ENCODE data around the gene TBCD. TPM values are rescaled to one million over a fixed set of nuclear protein-coding genes. Genes with fewer than 3 reads are reported as not detected.

TBCD gene
- total and polyA plus RNA-seq, 2 donors (not counting 1 experiment from before 2014, with no cell fraction given) = 22.1 to 36.7 TPM

DNA sequence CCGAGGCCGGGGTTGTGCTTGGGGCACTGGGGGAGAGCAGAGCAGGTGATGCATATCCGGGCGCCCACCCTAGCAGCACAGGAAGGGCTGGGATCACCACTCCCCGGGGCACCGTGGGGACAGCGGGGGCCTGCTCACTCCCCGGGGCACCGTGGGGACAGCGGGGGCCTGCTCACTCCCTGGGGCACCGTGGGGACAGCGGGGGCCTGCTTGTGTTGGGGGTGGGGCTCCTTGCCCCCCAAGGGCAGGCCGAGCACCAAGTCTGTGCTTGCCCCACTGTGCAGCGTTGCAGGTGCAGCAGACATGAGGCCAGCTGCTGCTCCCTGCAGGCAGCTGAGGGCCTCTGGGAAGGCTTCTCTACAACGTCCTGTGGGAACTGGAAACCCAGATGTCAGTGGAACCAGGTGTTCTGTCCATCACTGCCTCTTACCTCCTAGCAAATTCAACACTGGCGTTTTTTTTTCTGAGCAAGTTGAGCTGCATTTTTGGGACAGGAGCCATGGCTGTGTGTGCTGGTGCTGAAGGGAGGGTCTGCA lies 112.9 kb downstream of the TBCD start:
- H3K4me2 ChIP-seq (ENCODE audit: extremely low read depth, insufficient read depth, low read length) = no peak overlapping the region
- H3K4me1 ChIP-seq (ENCODE audit: control insufficient read depth, extremely low read depth, insufficient read depth, low read length) = peaks cover 16% of the 10 kb centered on the region
- H3K9me3 ChIP-seq (ENCODE audit: control insufficient read depth, insufficient read depth, low read depth, low read length) = no peaks in the 10 kb centered on the region
- no peaks in the 10 kb centered on the region for H3K36me3 ChIP-seq (ENCODE audit: control insufficient read depth, insufficient read depth, low read length)
- no peak overlapping the region for H3K9ac ChIP-seq (ENCODE audit: insufficient read depth, low read length)
- no peaks in the 10 kb centered on the region for H4K20me1 ChIP-seq (ENCODE audit: control insufficient read depth, extremely low read depth, insufficient read depth, low read length)
- H2AFZ ChIP-seq (ENCODE audit: low read length) = no peak overlapping the region
- no peaks in the 10 kb centered on the region for H3K79me2 ChIP-seq (ENCODE audit: control insufficient read depth, insufficient read depth, low read length)
- no peak overlapping the region for H3K4me3 ChIP-seq (replicated peaks in 1 of 4; ENCODE audit: control extremely low read depth in 1 of 4, insufficient read depth in 1 of 4, low read depth in 3 of 4, low read length in 4 of 4)
- H3K27ac ChIP-seq (ENCODE audit: insufficient read depth, low read length) = no peak overlapping the region
- no peak for DNase-seq (ENCODE audit: low read depth in 2 of 2)
- TF ChIP-seq EZH2 (IDR thresholded peaks at IDR 0.05; ENCODE audit: low read length, missing control alignments) = no peak
- no peak for TF ChIP-seq CTCF (conservative IDR thresholded peaks at IDR 0.05 in 1 of 2, IDR thresholded peaks at IDR 0.05 in 1 of 2; ENCODE audit: low read depth in 1 of 2, low read length in 2 of 2)
- no peaks in the 10 kb centered on the region for H3K27me3 ChIP-seq (ENCODE audit: control insufficient read depth, insufficient read depth, low read length)

DNA sequence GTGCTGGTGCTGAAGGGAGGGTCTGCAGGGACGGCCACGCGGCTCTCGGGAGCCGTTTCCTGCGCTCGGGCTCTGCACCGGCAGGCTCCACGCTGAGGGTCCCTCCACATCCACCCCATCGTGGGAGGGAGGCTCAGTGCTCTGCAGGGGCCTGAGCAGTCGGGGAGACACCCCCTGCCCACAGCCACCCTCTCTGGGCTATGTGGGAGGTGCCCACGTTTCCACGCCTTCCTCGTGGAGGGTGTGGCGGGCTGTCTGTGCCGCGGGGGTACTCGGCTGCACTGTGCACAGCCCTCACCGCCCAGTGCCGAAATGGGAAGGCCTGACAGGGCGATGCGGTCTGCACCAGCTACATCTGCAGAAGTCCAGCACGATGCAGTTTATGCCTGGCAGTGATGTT lies 113.4 kb downstream of the TBCD start:
- no peaks in the 10 kb centered on the region for H3K36me3 ChIP-seq (ENCODE audit: control insufficient read depth, insufficient read depth, low read length)
- no peak overlapping the region for H3K9ac ChIP-seq (ENCODE audit: insufficient read depth, low read length)
- H2AFZ ChIP-seq (ENCODE audit: low read length) = no peak overlapping the region
- no peak overlapping the region for H3K4me2 ChIP-seq (ENCODE audit: extremely low read depth, insufficient read depth, low read length)
- H4K20me1 ChIP-seq (ENCODE audit: control insufficient read depth, extremely low read depth, insufficient read depth, low read length) = no peaks in the 10 kb centered on the region
- DNase-seq (ENCODE audit: low read depth in 2 of 2) = no peak
- H3K27me3 ChIP-seq (ENCODE audit: control insufficient read depth, insufficient read depth, low read length) = no peaks in the 10 kb centered on the region
- no peaks in the 10 kb centered on the region for H3K9me3 ChIP-seq (ENCODE audit: control insufficient read depth, insufficient read depth, low read depth, low read length)
- TF ChIP-seq CTCF (conservative IDR thresholded peaks at IDR 0.05 in 1 of 2, IDR thresholded peaks at IDR 0.05 in 1 of 2; ENCODE audit: low read depth in 1 of 2, low read length in 2 of 2) = no peak
- TF ChIP-seq EZH2 (IDR thresholded peaks at IDR 0.05; ENCODE audit: low read length, missing control alignments) = no peak
- no peak overlapping the region for H3K4me3 ChIP-seq (replicated peaks in 1 of 4; ENCODE audit: control extremely low read depth in 1 of 4, insufficient read depth in 1 of 4, low read depth in 3 of 4, low read length in 4 of 4)
- H3K27ac ChIP-seq (ENCODE audit: insufficient read depth, low read length) = no peak overlapping the region
- H3K79me2 ChIP-seq (ENCODE audit: control insufficient read depth, insufficient read depth, low read length) = no peaks in the 10 kb centered on the region
- peaks cover 11% of the 10 kb centered on the region for H3K4me1 ChIP-seq (ENCODE audit: control insufficient read depth, extremely low read depth, insufficient read depth, low read length)

GRCh38 chr17:82865774-82866395 lies 114.0 kb downstream of the TBCD start:
- no peak for TF ChIP-seq EZH2 (IDR thresholded peaks at IDR 0.05; ENCODE audit: low read length, missing control alignments)
- no peak for TF ChIP-seq CTCF (conservative IDR thresholded peaks at IDR 0.05 in 1 of 2, IDR thresholded peaks at IDR 0.05 in 1 of 2; ENCODE audit: low read depth in 1 of 2, low read length in 2 of 2)
- Histone ChIP-seq H3K27ac (ENCODE audit: insufficient read depth, low read length) (peak overlapping the region; percentile 59), H3K36me3 (ENCODE audit: control insufficient read depth, insufficient read depth, low read length) (peaks cover 2% of the 10 kb centered on the region), H4K20me1 (ENCODE audit: control insufficient read depth, extremely low read depth, insufficient read depth, low read length) (no peaks in the 10 kb centered on the region), H3K27me3 (ENCODE audit: control insufficient read depth, insufficient read depth, low read length) (no peaks in the 10 kb centered on the region), H3K79me2 (ENCODE audit: control insufficient read depth, insufficient read depth, low read length) (no peaks in the 10 kb centered on the region), H3K4me3 (replicated peaks in 1 of 4; ENCODE audit: control extremely low read depth in 1 of 4, insufficient read depth in 1 of 4, low read depth in 3 of 4, low read length in 4 of 4) (no peak overlapping the region), H3K4me2 (ENCODE audit: extremely low read depth, insufficient read depth, low read length) (no peak overlapping the region), H3K4me1 (ENCODE audit: control insufficient read depth, extremely low read depth, insufficient read depth, low read length) (peaks cover 11% of the 10 kb centered on the region), H3K9me3 (ENCODE audit: control insufficient read depth, insufficient read depth, low read depth, low read length) (no peaks in the 10 kb centered on the region), H2AFZ (ENCODE audit: low read length) (no peak overlapping the region), H3K9ac (ENCODE audit: insufficient read depth, low read length) (no peak overlapping the region)
- DNase-seq (ENCODE audit: low read depth in 2 of 2) = no peak

Measured in fibroblast of lung (primary cell).